Neural crest cell (in vitro differentiated cells): ENCODE measurements around the gene STK38L. TPM values are rescaled to one million over a fixed set of nuclear protein-coding genes. Genes with fewer than 3 reads are reported as not detected.

Experiments
- DNase-seq: peaks from one replicate; pipeline ENCODE4 v3.0.0; 2021; ENCODE audit warnings: low read depth, mixed read lengths, low spot score
- H3K27ac Mint-ChIP-seq: one replicate; pipeline ENCODE4 v1.8.0; 2021; ENCODE audit warnings: mild to moderate bottlenecking, mixed read lengths; ENCODE audit not compliant: unreplicated experiment
- H3K27me3 Mint-ChIP-seq: 2 replicates; pipeline ENCODE4 v1.8.0; 2021; ENCODE audit warnings: low read depth, mild to moderate bottlenecking, mixed read lengths
- H3K36me3 Mint-ChIP-seq: 2 replicates; pipeline ENCODE4 v1.8.0; 2021; ENCODE audit warnings: low read depth, mild to moderate bottlenecking, mixed read lengths
- H3K4me1 Mint-ChIP-seq: 2 replicates; pipeline ENCODE4 v1.8.0; 2021; ENCODE audit warnings: mixed read lengths
- H3K4me3 Mint-ChIP-seq: one replicate; pipeline ENCODE4 v1.8.0; 2021; ENCODE audit warnings: mild to moderate bottlenecking, mixed read lengths
- H3K9me3 Mint-ChIP-seq: 2 replicates; pipeline ENCODE4 v1.8.0; 2021; ENCODE audit warnings: mixed read lengths
- total RNA-seq: library from RNA; stranded (reverse); gene quantifications from 2 replicates; pipeline ENCODE4 v1.2.1, GENCODE V29; 2021
- TF ChIP-seq, protein P1 (sequence below): fragments of 200-600 bp; sonication (generic); conservative IDR thresholded peaks from 2 replicates; pipeline ENCODE4 v1.5.0; 2021; ENCODE audit warnings: antibody characterized with exemption, mild to moderate bottlenecking

STK38L gene
- total RNA-seq, 1 donor from 2014 or later: 29.9 TPM

GRCh38 chr12:27331927-27332324 is 87.8 kb downstream of the STK38L start:
- peaks cover 55% of the 10 kb centered on the region for H3K27me3 Mint-ChIP-seq
- TF ChIP-seq, protein P1, sequence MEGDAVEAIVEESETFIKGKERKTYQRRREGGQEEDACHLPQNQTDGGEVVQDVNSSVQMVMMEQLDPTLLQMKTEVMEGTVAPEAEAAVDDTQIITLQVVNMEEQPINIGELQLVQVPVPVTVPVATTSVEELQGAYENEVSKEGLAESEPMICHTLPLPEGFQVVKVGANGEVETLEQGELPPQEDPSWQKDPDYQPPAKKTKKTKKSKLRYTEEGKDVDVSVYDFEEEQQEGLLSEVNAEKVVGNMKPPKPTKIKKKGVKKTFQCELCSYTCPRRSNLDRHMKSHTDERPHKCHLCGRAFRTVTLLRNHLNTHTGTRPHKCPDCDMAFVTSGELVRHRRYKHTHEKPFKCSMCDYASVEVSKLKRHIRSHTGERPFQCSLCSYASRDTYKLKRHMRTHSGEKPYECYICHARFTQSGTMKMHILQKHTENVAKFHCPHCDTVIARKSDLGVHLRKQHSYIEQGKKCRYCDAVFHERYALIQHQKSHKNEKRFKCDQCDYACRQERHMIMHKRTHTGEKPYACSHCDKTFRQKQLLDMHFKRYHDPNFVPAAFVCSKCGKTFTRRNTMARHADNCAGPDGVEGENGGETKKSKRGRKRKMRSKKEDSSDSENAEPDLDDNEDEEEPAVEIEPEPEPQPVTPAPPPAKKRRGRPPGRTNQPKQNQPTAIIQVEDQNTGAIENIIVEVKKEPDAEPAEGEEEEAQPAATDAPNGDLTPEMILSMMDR: no peak
- peaks cover 19% of the 10 kb centered on the region for H3K4me1 Mint-ChIP-seq
- no peaks in the 10 kb centered on the region for H3K36me3 Mint-ChIP-seq
- no peak overlapping the region for H3K27ac Mint-ChIP-seq
- H3K9me3 Mint-ChIP-seq: no peaks in the 10 kb centered on the region
- H3K4me3 Mint-ChIP-seq: peak overlapping the region; percentile 81
- DNase-seq: no peak

DNA sequence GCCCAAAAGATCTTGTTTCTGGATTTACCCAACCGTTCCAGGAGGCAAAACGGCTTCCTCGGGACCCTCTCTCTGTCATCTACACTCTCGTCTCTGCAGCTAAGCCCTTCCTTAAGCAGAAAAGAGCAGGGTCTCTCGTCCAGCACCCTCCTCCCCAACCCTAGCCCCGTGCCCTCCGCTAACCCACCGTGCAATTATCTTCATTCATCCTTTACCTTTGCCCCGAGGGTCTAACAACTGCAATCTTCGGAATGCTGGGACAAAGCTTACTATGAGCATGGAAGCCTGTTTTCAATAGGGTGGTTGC is 88.3 kb downstream of the STK38L start:
- TF ChIP-seq, protein P1: no peak
- Mint-ChIP-seq H3K27me3 (peaks cover 59% of the 10 kb centered on the region), H3K36me3 (no peaks in the 10 kb centered on the region), H3K4me1 (peaks cover 19% of the 10 kb centered on the region), H3K27ac (no peak overlapping the region), H3K4me3 (peak overlapping the region; percentile 81), H3K9me3 (no peaks in the 10 kb centered on the region)
- DNase-seq: no peak

GRCh38 chr12:27332714-27333402 is 88.8 kb downstream of the STK38L start, which contains the start of gene BMAL2:
BMAL2 (plus strand) TSS chr12:27332836; CDS start chr12:27333073, 237 bp downstream.
- Mint-ChIP-seq H3K4me3 (peak within 1 kb of the TSS; percentile 92), H3K27ac (no peak within 1 kb of the TSS), H3K4me1 (peaks cover 19% of the 10 kb centered on the region), H3K9me3 (no peaks in the 10 kb centered on the region), H3K27me3 (peaks cover 61% of the 10 kb centered on the region), H3K36me3 (no peaks in the 10 kb centered on the region)
- DNase-seq: peak; percentile 58
- TF ChIP-seq, protein P1: no peak

- peaks cover 65% of the 10 kb centered on the region for H3K27me3 Mint-ChIP-seq
- peak; percentile 10 for DNase-seq
- H3K4me1 Mint-ChIP-seq: peaks cover 19% of the 10 kb centered on the region
These were observed 89.4 kb downstream of the STK38L start for GRCh38 chr12:27333403-27334009.

DNA sequence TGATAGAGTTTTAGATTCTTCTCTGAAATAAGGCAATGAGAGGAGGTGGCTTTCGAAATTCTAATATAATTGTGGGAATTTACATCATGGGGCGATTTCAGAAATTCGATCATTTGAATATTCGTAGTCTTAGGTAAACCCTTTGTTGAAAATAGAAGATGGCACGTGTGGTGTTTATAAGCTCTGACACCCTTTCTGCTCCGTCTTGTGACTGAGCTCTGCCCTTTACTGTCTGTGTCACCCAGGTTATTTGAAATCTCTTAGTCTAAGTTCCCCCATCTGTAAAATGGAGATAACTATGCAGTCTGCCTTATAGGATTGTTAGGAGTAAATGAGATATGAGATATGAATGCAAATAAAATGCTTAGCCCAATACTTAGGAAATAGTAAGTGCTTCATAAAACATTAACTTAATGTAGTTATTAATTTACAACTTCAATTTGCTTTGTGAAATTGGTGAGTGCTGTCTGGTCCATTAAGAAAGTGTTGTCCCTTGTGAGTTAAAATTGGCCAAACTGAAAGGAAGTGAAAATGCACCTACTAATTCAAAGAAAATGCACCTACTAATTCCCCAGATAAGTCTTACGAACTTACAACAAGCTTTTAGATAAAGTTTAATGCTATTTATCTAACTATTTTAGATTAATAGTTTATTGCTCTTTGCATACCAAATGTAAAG is 90.1 kb downstream of the STK38L start:
- peak overlapping the region; percentile 92 for H3K4me3 Mint-ChIP-seq
- H3K27me3 Mint-ChIP-seq: peaks cover 66% of the 10 kb centered on the region
- H3K4me1 Mint-ChIP-seq: peaks cover 19% of the 10 kb centered on the region
- no peak for DNase-seq
- TF ChIP-seq, protein P1: no peak
- no peaks in the 10 kb centered on the region for H3K36me3 Mint-ChIP-seq
- no peaks in the 10 kb centered on the region for H3K9me3 Mint-ChIP-seq
- no peak overlapping the region for H3K27ac Mint-ChIP-seq

More at GRCh38 chr12:27333403-27334009, 89.4 kb downstream of the STK38L start:
- TF ChIP-seq, protein P1: no peak
- no peaks in the 10 kb centered on the region for H3K9me3 Mint-ChIP-seq
- peak overlapping the region; percentile 92 for H3K4me3 Mint-ChIP-seq
- H3K36me3 Mint-ChIP-seq: no peaks in the 10 kb centered on the region
- H3K27ac Mint-ChIP-seq: no peak overlapping the region
